T47D (cell line): Measurements from ENCODE around the gene NPTXR.

Experiments
- DNase-seq, 2 experiments: peaks; one replicate each; pipeline versions ENCODE4 v3.0.0 to v3.0.0-alpha.2; 2011 to 2012; ENCODE audit warnings: low read depth in 1 of 2, low spot score in 1 of 2
- JUND ChIP-seq: IDR thresholded peaks from 2 replicates; pipeline ENCODE4 v1.6.1; 2012; ENCODE audit warnings: low read depth
- in situ Hi-C: cut with HindIII; loops from 2 replicates; pipeline ENCODE4 v1.10.0; 2016; ENCODE audit warnings: low sequenced_read_pairs, low pct_unique_long_range_greater_than_20kb

NPTXR gene

DNA sequence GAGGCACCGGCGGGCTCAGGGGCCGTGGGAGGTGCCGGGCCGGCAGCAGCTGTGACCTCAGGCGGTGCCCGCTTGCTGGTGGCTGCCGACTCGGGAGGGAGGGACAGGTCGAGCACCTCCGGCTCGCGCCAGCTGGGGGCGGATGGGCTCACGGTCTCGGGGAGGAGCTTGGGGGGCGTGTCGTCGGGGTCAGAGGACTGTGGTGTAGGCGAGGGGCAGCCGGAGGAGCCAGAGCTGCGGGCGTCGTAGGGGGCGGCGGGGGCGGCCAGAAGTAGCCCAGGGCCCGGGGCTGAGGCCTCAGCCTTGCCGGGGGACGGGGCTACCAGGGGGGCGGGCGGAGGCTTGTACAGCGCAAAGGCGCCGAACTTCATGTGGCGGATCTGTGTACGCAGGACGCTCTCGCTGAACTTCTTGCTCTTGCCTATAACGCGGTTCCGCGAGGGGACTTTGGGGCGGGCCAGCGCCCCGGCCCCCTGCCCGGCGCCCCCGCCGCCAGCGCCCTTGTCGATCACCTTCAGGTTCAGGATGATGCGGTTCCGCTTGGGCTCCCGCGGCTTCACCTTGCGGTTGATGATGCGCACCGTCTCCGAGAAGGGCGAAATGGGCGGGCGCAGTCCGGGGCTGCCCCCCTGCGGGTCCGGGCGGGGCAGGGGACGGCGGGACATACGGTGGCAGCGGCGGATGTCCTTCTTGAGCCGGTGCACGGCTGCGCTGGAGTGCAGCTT, 22.7 kb upstream of the NPTXR start:
- in situ Hi-C loops = no loop called here
- no peak for DNase-seq
- TF ChIP-seq JUND = no peak

DNA sequence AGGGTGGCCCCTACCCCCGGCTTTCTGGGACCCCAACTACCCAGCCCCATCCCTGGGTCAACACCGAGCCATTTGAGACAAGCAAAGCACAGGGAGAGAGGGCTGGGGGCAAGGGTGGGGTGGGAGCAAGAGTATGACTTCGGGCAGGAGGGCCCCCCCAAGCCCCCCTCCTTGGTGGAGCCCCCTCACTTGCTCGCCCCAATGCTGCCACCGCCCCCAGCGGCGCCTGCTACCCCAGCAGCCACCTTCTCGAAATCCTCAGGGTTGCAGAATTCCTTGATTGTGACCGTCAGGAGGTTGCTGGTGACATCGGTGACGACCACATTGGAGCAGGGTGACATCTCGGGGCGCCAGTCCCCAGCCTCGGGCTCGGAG, 22.2 kb upstream of the NPTXR start:
- in situ Hi-C loops = no loop called here
- TF ChIP-seq JUND = no peak
- DNase-seq = no peak

DNA sequence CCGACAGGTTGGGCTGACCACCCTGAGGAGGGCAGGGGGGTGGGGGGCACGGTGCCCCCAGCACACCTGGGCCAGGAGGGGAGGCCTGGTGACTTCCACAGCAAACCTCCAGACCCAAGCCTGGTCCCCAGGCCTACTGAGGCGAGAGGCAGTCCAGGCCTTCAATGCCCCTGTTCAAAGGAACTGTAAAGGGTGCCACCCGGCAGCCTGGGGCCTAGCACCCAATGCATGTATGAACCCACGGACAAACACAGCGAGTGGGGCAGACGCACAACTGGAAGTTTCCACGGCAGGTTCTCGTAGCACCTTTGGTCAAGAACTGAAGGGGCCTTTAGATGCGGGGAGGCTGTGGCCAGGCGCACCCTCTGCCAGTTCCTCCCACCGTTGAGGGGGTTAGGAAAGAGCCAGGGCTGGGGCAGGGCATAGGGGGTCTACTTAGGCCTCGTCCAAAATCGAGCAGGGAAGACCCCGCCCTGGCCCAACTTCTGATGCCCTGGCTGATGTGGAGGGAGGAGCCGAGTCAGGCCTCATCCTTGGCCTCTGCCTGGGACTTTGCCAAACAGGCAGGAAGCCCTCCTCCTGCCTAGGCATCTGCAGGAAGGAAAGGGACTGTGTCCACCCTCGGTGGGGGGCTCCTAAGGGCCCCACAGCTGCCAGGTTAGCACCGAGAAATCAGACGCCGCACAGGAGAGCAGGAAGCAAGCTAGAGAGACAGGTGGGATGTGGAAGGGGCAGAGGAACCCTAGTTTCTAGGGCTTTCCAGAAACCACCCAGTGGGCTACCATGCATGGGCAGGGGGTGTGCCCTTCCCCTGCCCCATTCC, 21.6 kb upstream of the NPTXR start:
- in situ Hi-C loops = no loop called here
- TF ChIP-seq JUND = no peak
- no peak for DNase-seq

DNA sequence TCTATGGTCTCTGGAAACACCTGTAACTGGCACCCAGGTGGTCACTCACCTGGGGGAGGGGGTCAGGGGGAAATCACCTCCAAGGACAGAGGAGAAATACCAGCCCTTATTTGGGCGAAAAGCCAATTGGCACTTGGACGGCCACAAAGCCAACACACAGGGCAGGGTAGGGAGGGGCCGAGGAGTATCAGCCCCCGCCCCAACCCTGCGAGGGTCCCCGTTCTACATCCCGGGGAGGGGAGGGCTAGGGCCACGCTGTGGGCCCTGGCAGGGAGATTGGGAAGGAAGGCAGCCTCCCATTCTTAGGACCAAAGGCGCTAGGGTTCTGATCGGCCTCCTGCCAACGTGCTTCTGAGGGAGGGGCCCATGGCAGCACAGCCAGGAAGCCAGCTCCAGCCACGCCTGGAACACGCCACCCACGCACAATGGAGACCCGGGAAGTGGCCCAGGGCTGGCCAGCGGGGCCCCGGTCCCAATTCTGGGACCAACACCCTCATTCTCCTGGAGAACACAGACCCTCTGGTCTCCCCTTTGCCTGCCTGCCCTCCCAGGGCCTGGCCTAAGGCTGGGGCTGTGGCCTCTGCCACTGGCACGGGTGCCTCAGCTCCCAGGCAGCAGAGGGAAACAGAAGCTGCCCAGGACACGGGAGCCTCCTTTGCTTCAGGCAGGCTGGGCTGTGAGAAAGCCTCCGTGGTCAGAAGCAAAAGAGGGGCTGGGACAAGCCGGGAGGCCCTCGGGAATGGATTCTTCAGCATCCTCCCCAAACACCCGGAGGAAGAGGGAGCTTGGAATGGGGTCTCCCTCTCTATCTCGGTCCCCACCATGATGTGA, 20.7 kb upstream of the NPTXR start:
- TF ChIP-seq JUND = no peak
- in situ Hi-C loops = no loop called here
- DNase-seq = no peak

DNA sequence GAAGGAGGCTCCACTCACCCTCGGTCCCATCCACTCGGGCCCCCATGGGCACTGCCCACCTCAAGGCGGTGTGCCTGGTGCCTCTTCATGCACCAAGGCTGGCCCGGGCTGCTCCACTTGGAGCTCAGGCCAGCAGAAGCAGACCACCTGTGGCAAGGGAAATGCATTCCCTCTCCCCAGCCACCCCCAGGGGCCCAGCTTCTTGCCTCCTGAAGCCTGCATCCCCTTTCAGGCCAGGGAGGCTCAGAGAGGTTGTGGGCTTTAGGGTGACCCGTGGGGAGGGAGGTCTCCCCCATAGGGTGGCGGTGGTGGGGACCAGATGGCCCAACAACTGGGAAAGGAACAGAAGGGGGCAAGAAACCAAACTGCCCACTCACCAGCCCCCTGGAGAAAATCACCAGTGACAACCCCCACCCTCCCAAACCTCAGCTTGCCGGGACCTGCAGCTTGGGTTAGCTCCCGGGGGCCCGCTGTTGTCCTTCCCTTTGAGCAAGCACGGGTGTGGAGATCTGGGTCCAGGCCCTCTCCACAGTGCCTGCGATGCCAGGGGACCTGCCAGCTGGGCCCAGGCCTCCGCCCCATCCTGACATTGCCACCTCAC, 19.8 kb upstream of the NPTXR start:
- no peak for TF ChIP-seq JUND
- in situ Hi-C loops = no loop called here
- DNase-seq = no peak

DNA sequence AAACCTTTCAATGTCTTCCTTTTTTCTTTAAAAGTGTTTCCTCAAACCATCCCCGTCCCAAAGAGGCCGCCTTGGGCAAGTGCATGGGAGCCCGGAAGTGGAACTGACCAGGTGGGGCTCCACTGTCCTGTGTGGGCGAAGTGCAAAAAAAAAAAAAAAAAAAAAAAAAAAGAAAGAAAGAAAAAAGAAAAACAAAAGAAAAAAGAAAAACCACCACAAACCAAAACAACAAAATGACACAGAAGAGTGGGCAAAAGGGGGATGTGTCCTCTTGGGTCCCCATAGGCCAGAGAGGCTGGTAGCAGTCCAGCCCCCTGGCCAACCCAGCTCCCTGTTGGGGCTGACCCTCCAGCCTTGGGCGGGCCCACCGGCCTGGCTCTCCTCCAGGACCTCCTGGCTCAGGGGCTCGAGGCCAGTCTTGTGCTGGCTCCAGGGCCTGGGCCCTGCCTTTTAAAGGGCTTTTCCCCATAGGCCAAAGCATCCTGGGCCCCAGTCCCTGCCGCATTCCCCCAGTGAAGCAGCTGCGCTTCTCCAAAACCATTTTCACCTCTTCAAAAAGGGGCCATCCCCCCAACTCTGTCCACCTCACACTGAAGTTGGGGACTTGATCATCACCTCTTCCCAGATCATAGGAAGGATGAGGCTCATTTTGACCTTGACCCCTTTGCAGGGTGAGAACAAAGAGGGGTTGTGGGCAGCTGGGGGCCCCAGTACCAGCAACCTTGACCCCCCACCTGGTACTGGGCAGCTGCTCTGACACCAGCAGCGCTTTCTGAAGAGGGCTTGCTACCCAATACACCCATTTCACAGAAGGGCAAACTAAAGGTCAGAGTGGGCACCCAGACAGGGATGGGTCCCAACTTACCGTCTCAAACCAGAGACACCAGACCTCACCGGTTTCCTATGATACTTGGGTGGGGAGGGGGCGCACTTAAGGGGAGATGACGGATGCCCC, 18.8 kb upstream of the NPTXR start:
- no peak for DNase-seq
- in situ Hi-C loops = no loop called here
- no peak for TF ChIP-seq JUND

DNA sequence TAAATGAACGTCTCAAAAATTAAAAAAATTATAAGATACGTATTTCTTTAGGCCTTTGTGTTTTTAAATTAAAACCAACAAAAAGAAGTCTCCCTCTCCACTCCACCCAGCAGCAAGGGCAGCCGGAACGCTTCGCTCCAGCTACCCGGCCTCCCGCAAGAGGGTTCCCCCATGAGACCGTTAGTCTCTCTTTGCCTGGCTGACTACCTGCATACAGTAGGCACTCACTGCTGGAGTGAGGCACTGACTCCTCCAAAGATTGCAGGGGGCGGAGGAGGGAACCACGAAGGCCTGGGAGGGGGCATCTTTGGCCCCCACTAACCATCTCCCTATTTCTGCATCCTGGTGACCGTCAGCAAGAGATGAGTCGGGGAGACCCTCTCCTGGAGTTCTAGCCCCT, 18.1 kb upstream of the NPTXR start:
- TF ChIP-seq JUND = no peak
- in situ Hi-C loops = no loop called here
- DNase-seq = no peak

DNA sequence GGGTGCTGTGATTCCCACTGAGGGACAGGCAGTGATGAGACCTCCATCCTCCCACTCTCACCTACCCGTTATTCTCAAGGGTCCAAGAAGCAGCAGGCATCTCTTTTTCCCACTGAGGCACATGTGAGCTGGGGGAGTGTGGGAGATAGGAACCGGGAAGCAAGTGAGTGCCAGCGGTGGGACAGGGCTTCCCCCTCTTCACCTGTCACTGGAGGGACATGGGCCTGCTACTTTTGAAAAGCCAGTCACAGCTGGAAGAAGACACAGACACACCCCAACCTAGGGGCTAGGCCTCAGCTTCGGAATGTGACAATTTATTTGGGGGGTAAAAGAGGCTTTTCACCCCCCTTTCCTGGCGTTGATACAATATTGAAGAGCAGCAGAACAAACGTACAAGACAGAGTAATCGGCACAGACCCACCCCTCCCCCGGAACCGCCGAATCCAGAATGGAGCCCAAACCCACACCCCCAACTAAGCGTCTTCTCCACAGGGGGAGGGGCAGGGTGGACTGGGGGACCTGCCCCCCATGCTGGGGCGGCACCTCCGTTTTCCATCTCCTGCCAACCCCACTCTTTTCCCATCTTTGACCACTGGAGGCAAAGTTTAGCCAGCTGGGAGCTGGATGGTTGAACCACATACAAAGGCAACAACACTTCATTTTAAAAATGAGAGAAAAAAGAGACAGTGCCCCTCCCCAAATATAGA, 17.5 kb upstream of the NPTXR start:
- no peak for DNase-seq
- no peak for TF ChIP-seq JUND
- in situ Hi-C loops = no loop called here

DNA sequence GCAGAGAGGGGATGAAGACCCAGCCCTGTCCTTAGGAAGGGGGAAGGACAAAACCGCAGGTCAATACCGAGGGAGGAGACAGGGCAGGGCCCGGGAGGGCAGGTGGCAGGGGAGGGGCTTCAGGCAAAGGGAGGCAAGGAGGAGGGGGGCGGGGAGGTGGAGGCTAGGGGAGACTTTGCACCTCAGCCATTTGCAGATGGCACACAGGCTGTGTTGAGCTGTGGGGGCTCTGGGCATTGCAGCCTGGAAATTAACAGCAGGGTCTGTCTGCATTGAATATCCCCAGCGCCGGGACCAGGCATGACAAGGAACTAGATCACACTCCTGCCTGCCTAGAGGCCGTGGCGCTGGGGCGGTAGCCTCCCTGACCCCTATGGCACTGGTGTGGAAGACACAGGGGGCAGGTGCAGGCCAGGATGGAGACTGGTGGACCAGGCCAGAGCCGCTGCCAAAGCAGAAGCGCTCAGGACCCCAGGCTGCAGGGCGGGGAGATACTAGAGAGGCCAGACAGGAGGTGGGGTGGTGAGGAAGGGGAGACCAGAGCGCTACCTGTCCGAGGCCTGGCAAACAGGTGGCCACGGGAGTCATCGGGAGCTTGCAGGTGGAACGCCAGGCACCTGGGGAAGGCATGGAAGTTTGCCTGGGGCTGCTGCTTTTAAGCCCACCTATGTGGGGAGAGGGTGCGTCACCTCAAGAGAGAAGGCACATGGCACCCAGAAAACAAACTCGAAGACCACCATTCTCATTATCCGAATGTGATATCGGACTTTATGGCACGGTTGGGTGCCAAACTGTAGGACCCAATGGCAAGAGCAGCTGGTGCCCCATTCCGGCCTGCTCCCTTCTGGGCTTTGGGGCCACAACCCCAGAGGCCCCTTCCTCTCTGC, 16.7 kb upstream of the NPTXR start:
- in situ Hi-C loops = no loop called here

DNA sequence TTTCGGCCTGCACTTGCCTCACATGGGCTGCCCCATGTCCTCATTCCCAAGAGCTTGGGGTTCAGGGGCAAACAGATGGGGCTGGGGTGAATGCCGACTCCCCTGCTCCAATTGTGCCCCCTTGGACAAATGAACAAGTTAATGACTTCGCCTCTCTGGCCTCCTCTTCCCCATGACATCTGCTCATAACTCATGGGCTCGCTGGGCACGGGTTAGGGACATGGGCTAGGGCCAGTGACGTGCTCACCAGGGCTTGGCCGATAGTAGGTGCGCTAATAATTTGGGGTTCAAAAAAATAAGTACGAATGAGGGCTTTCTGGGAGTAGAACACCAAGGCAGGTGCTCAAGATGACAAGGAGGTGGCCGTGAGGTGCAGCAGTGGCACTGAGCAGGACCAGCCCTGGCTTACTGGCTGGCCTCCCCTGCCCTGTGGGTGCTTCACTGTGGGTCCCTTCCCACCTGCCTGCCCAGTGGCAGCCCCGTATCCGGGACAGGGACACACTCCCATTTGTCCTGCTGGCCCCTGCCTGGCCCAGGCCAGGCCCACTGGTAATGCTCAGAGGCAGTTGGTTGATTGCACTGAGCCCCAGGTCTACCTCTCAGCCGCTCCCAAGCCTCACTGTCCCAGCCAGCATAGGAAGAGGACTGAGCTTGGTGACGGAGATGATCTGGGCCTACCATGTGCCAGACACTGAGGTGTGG, 15.9 kb upstream of the NPTXR start:
- DNase-seq = no peak
- no peak for TF ChIP-seq JUND
- in situ Hi-C loops = no loop called here

More for the DNA sequence above, 16.7 kb upstream of the NPTXR start:
- TF ChIP-seq JUND = no peak
- no peak for DNase-seq
